GM13976 (cell line): Measurements from ENCODE around the gene LAMB1.

Experiments
- DNase-seq: peaks from one replicate; pipeline ENCODE4 v3.0.0; 2012; ENCODE audit warnings: low spot score
- CTCF ChIP-seq: IDR thresholded peaks from 2 replicates; pipeline ENCODE4 v1.5.1; 2012; ENCODE audit warnings: borderline replicate concordance, mild to moderate bottlenecking; ENCODE audit not compliant: insufficient read depth; ENCODE audit errors: extremely low read depth, missing control alignments, control extremely low read depth
- in situ Hi-C: fragments of 300-500 bp; cut with MboI; formaldehyde crosslinking; loops from one replicate; pipeline ENCODE4 v1.12.0; 2022; ENCODE audit warnings: low sequenced_read_pairs, mixed read lengths, inconsistent platforms; ENCODE audit not compliant: unreplicated experiment

The LAMB1 gene

GRCh38 chr7:108045154-108045553 is 42.2 kb upstream of the LAMB1 start:
- in situ Hi-C loops: no loop called here
- no peak for TF ChIP-seq CTCF
- DNase-seq: no peak

GRCh38 chr7:108044345-108044744 is 41.4 kb upstream of the LAMB1 start:
- no peak for DNase-seq
- in situ Hi-C loops: no loop called here
- TF ChIP-seq CTCF: no peak

- TF ChIP-seq CTCF: no peak
- in situ Hi-C loops: no loop called here
- no peak for DNase-seq
Observed at GRCh38 chr7:108038986-108039385, 36.0 kb upstream of the LAMB1 start.

GRCh38 chr7:108037741-108038140 is 34.8 kb upstream of the LAMB1 start:
- DNase-seq: no peak
- TF ChIP-seq CTCF: no peak
- in situ Hi-C loops: no loop called here

- TF ChIP-seq CTCF: no peak
- in situ Hi-C loops: no loop called here
- no peak for DNase-seq
Observed at GRCh38 chr7:108037140-108037539, 34.2 kb upstream of the LAMB1 start.

GRCh38 chr7:108034586-108034985 is 31.6 kb upstream of the LAMB1 start:
- in situ Hi-C loops: no loop called here
- DNase-seq: no peak
- no peak for TF ChIP-seq CTCF
